HEK293 (cell line): ENCODE data around the gene TSPAN14.

ENCODE experiments used
- CTCF ChIA-PET: fragments of 350-600 bp; formaldehyde crosslinking; extraction: SDS; loops from one replicate; lab custom pipeline; 2021; ENCODE audit warnings: antibody characterized with exemption; lab: Yijun Ruan, JAX
- POLR2A ChIA-PET: fragments of 300-600 bp; formaldehyde crosslinking; extraction: SDS; loops from one replicate; lab custom pipeline; 2020; ENCODE audit warnings: antibody characterized with exemption, inconsistent platforms; lab: Yijun Ruan, JAX
- H3K27ac ChIP-seq: fragments of 200-500 bp; sonication (Bioruptor generic); 2 replicates; pipeline ENCODE4 v1.5.1; 2014; ENCODE audit warnings: low read depth, low read length, control low read depth, inconsistent platforms; ENCODE audit errors: extremely low read depth
- H3K36me3 ChIP-seq, 2 experiments: fragments of 200-500 bp in 1 of 2; sonication (Bioruptor generic) in 1 of 2; 1 replicate in 1 of 2; 2 replicates in 1 of 2; pipeline ENCODE4 v1.5.1; 2014 to 2017; ENCODE audit warnings: inconsistent platforms in 2 of 2, low read length in 2 of 2; ENCODE audit not compliant: control insufficient read depth in 2 of 2, insufficient read depth in 1 of 2
- H3K4me1 ChIP-seq: fragments of 200-500 bp; sonication (Bioruptor generic); 2 replicates; pipeline ENCODE4 v1.5.1; 2014; ENCODE audit warnings: mild to moderate bottlenecking, low read length, inconsistent platforms; ENCODE audit not compliant: control insufficient read depth, insufficient read depth
- H3K4me3 ChIP-seq: 2 replicates; pipeline ENCODE4 v1.5.1; 2011; ENCODE audit warnings: low read depth, mild to moderate bottlenecking, control low read depth, low read length, moderate library complexity
- H3K9me3 ChIP-seq: fragments of 200-500 bp; sonication (Bioruptor generic); 2 replicates; pipeline ENCODE4 v1.5.1; 2014; ENCODE audit warnings: low read depth, low read length, inconsistent platforms; ENCODE audit not compliant: control insufficient read depth, insufficient read depth
- BCL11A ChIP-seq: fragments of 450-650 bp; formaldehyde crosslinking; IDR thresholded peaks from 2 replicates; pipeline ENCODE4 v1.5.1; 2016; ENCODE audit warnings: low read depth, missing biosample characterization, missing genetic modification characterization
- GLIS1 ChIP-seq: fragments of 450-650 bp; formaldehyde crosslinking; IDR thresholded peaks from 2 replicates; pipeline ENCODE4 v1.5.1; 2016; ENCODE audit warnings: missing biosample characterization, missing genetic modification characterization
- KLF16 ChIP-seq: fragments of 450-650 bp; formaldehyde crosslinking; IDR thresholded peaks from 2 replicates; pipeline ENCODE4 v1.5.1; 2017; ENCODE audit warnings: missing biosample characterization, missing genetic modification characterization
- KLF9 ChIP-seq: fragments of 450-650 bp; formaldehyde crosslinking; IDR thresholded peaks from 2 replicates; pipeline ENCODE4 v1.5.1; 2016; ENCODE audit warnings: missing biosample characterization, missing genetic modification characterization, low read depth
- SP2 ChIP-seq: fragments of 450-650 bp; formaldehyde crosslinking; IDR thresholded peaks from 2 replicates; pipeline ENCODE4 v1.5.1; 2016; ENCODE audit warnings: missing biosample characterization, missing genetic modification characterization
- WT1 ChIP-seq: fragments of 450-650 bp; formaldehyde crosslinking; IDR thresholded peaks from 2 replicates; pipeline ENCODE4 v1.5.1; 2016; ENCODE audit warnings: missing biosample characterization, missing genetic modification characterization
- ZFHX2 ChIP-seq: fragments of 450-650 bp; formaldehyde crosslinking; conservative IDR thresholded peaks from 2 replicates; pipeline ENCODE4 v1.5.1; 2016; ENCODE audit warnings: missing biosample characterization, missing genetic modification characterization
- ZNF202 ChIP-seq: fragments of 450-650 bp; formaldehyde crosslinking; IDR thresholded peaks from 2 replicates; pipeline ENCODE4 v1.5.1; 2016; ENCODE audit warnings: missing biosample characterization, missing genetic modification characterization, borderline replicate concordance
- ZNF239 ChIP-seq: fragments of 450-650 bp; formaldehyde crosslinking; IDR thresholded peaks from 2 replicates; pipeline ENCODE4 v1.5.1; 2016; ENCODE audit warnings: missing biosample characterization, missing genetic modification characterization
- ZNF302 ChIP-seq: fragments of 450-650 bp; formaldehyde crosslinking; IDR thresholded peaks from 2 replicates; pipeline ENCODE4 v1.5.1; 2016; ENCODE audit warnings: missing biosample characterization, missing genetic modification characterization, low read depth
- ZNF341 ChIP-seq: fragments of 450-650 bp; formaldehyde crosslinking; IDR thresholded peaks from 2 replicates; pipeline ENCODE4; 2016; ENCODE audit warnings: low read depth, missing biosample characterization, missing genetic modification characterization
- ZNF350 ChIP-seq: fragments of 450-650 bp; formaldehyde crosslinking; IDR thresholded peaks from 2 replicates; pipeline ENCODE4 v1.5.0; 2017; ENCODE audit warnings: missing biosample characterization, mild to moderate bottlenecking, missing genetic modification characterization
- ZNF48 ChIP-seq: fragments of 450-650 bp; formaldehyde crosslinking; IDR thresholded peaks from 2 replicates; pipeline ENCODE4 v1.5.1; 2016; ENCODE audit warnings: missing biosample characterization, missing genetic modification characterization
- ZNF510 ChIP-seq: fragments of 450-650 bp; formaldehyde crosslinking; IDR thresholded peaks from 2 replicates; pipeline ENCODE4 v1.5.1; 2018; ENCODE audit warnings: mild to moderate bottlenecking, missing genetic modification characterization, missing biosample characterization; ENCODE audit not compliant: insufficient replicate concordance
- ZNF530 ChIP-seq: fragments of 450-650 bp; formaldehyde crosslinking; IDR thresholded peaks from 2 replicates; pipeline ENCODE4 v1.5.1; 2016; ENCODE audit warnings: low read depth, missing biosample characterization, missing genetic modification characterization
- ZNF548 ChIP-seq: fragments of 450-650 bp; formaldehyde crosslinking; IDR thresholded peaks from 2 replicates; pipeline ENCODE4 v1.5.1; 2016; ENCODE audit warnings: missing biosample characterization, missing genetic modification characterization
- ZNF561 ChIP-seq: fragments of 450-650 bp; IDR thresholded peaks from 2 replicates; pipeline ENCODE4 v1.5.1; 2018; ENCODE audit warnings: missing biosample characterization, missing genetic modification characterization, borderline replicate concordance
- ZNF596 ChIP-seq: fragments of 450-650 bp; IDR thresholded peaks from 2 replicates; pipeline ENCODE4 v1.5.0; 2018; ENCODE audit warnings: missing biosample characterization, mild to moderate bottlenecking, missing genetic modification characterization, moderate library complexity
- ZNF664 ChIP-seq: fragments of 450-650 bp; formaldehyde crosslinking; IDR thresholded peaks from 2 replicates; pipeline ENCODE4 v1.5.1; 2016; ENCODE audit warnings: missing biosample characterization, missing genetic modification characterization
- ZNF707 ChIP-seq: fragments of 450-650 bp; formaldehyde crosslinking; IDR thresholded peaks from 2 replicates; pipeline ENCODE4 v1.5.1; 2016; ENCODE audit warnings: missing biosample characterization, missing genetic modification characterization
- ZNF777 ChIP-seq: fragments of 450-650 bp; formaldehyde crosslinking; IDR thresholded peaks from 2 replicates; pipeline ENCODE4 v1.5.1; 2017; ENCODE audit warnings: missing biosample characterization, missing genetic modification characterization, borderline replicate concordance
- ZNF792 ChIP-seq: fragments of 450-650 bp; formaldehyde crosslinking; IDR thresholded peaks from 2 replicates; pipeline ENCODE4 v1.5.1; 2016; ENCODE audit warnings: missing biosample characterization, missing genetic modification characterization
- ZNF830 ChIP-seq: fragments of 450-650 bp; IDR thresholded peaks from 2 replicates; pipeline ENCODE4 v1.5.0; 2018; ENCODE audit warnings: missing biosample characterization, missing genetic modification characterization, low read depth, mild to moderate bottlenecking, moderate library complexity
- ZNF837 ChIP-seq: fragments of 450-650 bp; formaldehyde crosslinking; IDR thresholded peaks from 2 replicates; pipeline ENCODE4 v1.5.1; 2016; ENCODE audit warnings: missing biosample characterization, missing genetic modification characterization
- ZSCAN16 ChIP-seq: fragments of 450-650 bp; formaldehyde crosslinking; IDR thresholded peaks from 2 replicates; pipeline ENCODE4 v1.5.1; 2016; ENCODE audit warnings: missing biosample characterization, missing genetic modification characterization
- TF ChIP-seq, protein P1 (sequence below): fragments of 450-650 bp; IDR thresholded peaks from 2 replicates; pipeline ENCODE4 v1.5.1; 2018; ENCODE audit warnings: missing biosample characterization, mild to moderate bottlenecking, missing genetic modification characterization
- TF ChIP-seq, protein P2 (sequence below): fragments of 450-650 bp; formaldehyde crosslinking; IDR thresholded peaks from 2 replicates; pipeline ENCODE4 v1.5.1; 2016; ENCODE audit warnings: missing biosample characterization, missing genetic modification characterization
- TF ChIP-seq, protein P3 (sequence below): fragments of 450-650 bp; formaldehyde crosslinking; IDR thresholded peaks from 2 replicates; pipeline ENCODE4 v1.5.1; 2016; ENCODE audit warnings: missing biosample characterization, missing genetic modification characterization

TSPAN14 gene

DNA sequence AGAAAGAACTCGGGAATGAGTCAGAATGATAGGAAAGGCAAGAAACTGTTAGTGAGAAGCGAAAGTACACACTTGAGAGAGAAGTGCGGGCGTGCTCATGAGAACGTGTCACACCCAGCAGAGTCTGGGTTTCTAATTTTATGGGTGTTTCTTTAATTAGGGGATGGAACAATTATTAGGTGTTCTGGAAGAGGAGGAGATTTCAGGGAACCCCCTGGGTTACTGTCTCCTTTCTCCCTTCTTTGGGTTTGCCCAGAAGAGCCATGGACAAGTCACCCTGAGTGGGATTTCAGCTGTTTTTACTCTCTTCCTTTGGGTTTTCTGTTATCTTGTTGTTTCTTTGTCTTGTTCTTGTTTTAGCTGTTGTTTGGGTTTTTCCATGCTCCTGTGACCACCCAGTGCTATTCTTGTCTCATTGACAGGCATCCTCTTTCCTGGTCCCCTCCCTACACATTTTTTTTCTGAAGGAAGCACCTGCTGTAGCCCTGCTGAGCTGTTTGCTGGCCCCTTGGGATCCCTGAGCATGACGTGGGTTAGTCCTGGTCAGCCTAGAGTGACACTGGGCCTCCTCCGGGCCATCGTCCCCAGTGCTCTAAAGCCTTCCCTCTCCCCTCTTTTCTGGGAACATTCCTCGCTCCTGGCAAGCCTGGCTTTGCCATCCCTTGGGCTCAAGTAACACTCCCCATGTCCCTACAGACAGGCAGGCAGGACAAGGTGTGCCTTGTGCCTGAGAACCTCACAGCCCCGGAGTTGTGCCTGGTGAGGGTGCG lies 87.1 kb downstream of the TSPAN14 start:
- Histone ChIP-seq H3K4me3 (no peak overlapping the region), H3K9me3 (no peaks in the 10 kb centered on the region), H3K4me1 (no peaks in the 10 kb centered on the region), H3K27ac (no peak overlapping the region), H3K36me3 (no peaks in the 10 kb centered on the region)
- TF ChIP-seq, protein P1, sequence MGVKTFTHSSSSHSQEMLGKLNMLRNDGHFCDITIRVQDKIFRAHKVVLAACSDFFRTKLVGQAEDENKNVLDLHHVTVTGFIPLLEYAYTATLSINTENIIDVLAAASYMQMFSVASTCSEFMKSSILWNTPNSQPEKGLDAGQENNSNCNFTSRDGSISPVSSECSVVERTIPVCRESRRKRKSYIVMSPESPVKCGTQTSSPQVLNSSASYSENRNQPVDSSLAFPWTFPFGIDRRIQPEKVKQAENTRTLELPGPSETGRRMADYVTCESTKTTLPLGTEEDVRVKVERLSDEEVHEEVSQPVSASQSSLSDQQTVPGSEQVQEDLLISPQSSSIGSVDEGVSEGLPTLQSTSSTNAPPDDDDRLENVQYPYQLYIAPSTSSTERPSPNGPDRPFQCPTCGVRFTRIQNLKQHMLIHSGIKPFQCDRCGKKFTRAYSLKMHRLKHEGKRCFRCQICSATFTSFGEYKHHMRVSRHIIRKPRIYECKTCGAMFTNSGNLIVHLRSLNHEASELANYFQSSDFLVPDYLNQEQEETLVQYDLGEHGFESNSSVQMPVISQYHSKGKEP (tag by site-specific recombination) = no peak
- TF ChIP-seq ZNF302 (tag by site-specific recombination) (no peak), SP2 (no peak), ZFHX2 (tag by site-specific recombination) (no peak), ZNF777 (tag by site-specific recombination) (no peak), ZNF792 (tag by site-specific recombination) (no peak), ZNF548 (no peak), ZNF202 (tag by site-specific recombination) (no peak), GLIS1 (tag by site-specific recombination) (no peak), ZNF830 (tag by site-specific recombination) (no peak), ZNF510 (no peak), KLF9 (tag by site-specific recombination) (no peak), ZSCAN16 (tag by site-specific recombination) (no peak), ZNF664 (tag by site-specific recombination) (no peak), ZNF350 (tag by site-specific recombination) (no peak), BCL11A (tag by site-specific recombination) (no peak)
- TF ChIP-seq, protein P2, sequence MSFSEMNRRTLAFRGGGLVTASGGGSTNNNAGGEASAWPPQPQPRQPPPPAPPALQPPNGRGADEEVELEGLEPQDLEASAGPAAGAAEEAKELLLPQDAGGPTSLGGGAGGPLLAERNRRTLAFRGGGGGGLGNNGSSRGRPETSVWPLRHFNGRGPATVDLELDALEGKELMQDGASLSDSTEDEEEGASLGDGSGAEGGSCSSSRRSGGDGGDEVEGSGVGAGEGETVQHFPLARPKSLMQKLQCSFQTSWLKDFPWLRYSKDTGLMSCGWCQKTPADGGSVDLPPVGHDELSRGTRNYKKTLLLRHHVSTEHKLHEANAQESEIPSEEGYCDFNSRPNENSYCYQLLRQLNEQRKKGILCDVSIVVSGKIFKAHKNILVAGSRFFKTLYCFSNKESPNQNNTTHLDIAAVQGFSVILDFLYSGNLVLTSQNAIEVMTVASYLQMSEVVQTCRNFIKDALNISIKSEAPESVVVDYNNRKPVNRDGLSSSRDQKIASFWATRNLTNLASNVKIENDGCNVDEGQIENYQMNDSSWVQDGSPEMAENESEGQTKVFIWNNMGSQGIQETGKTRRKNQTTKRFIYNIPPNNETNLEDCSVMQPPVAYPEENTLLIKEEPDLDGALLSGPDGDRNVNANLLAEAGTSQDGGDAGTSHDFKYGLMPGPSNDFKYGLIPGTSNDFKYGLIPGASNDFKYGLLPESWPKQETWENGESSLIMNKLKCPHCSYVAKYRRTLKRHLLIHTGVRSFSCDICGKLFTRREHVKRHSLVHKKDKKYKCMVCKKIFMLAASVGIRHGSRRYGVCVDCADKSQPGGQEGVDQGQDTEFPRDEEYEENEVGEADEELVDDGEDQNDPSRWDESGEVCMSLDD = no peak
- CTCF ChIA-PET = interaction anchor here (0.6 to 0.9 kb wide), 2 partner anchors 58 to 638 kb away, joined by 3 read pairs; no protein-coding TSS in a partner anchor
- POLR2A ChIA-PET = no interaction called here

DNA sequence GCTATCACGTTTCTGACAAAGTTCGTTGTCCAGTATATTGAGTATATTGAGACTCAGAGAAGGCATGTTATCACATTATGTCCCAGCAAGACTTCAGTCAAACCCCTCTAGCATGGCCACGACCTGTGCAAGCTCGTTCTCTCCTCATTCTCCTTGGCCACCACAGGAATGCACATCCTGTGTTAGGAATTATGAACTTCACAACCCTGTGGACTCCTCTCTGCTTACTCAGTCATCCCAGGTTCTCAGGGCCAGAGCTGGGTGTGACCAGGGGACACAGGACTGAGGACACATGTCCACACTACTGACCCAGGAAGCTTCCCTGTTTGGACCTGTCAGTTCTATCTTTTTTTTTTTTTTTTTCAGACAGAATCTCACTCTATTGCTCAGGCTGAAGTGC lies 87.9 kb downstream of the TSPAN14 start:
- POLR2A ChIA-PET = no interaction called here
- CTCF ChIA-PET = interaction anchor here (0.6 to 1.0 kb wide), 3 partner anchors 36 to 638 kb away, joined by 3 to 6 read pairs (median 4); no protein-coding TSS in a partner anchor
- H3K4me3 ChIP-seq = no peak overlapping the region
- H3K27ac ChIP-seq = no peak overlapping the region
- no peaks in the 10 kb centered on the region for H3K4me1 ChIP-seq
- H3K9me3 ChIP-seq = no peaks in the 10 kb centered on the region
- H3K36me3 ChIP-seq = no peaks in the 10 kb centered on the region
- no peak for TF ChIP-seq ZNF530 (tag by site-specific recombination)
- no peak for TF ChIP-seq ZNF596 (tag by site-specific recombination)
- no peak for TF ChIP-seq ZNF561
- no peak for TF ChIP-seq ZNF341
- TF ChIP-seq ZNF837 (tag by site-specific recombination) = no peak
- no peak for TF ChIP-seq ZNF48
- no peak for TF ChIP-seq KLF16 (tag by site-specific recombination)
- TF ChIP-seq, protein P3, sequence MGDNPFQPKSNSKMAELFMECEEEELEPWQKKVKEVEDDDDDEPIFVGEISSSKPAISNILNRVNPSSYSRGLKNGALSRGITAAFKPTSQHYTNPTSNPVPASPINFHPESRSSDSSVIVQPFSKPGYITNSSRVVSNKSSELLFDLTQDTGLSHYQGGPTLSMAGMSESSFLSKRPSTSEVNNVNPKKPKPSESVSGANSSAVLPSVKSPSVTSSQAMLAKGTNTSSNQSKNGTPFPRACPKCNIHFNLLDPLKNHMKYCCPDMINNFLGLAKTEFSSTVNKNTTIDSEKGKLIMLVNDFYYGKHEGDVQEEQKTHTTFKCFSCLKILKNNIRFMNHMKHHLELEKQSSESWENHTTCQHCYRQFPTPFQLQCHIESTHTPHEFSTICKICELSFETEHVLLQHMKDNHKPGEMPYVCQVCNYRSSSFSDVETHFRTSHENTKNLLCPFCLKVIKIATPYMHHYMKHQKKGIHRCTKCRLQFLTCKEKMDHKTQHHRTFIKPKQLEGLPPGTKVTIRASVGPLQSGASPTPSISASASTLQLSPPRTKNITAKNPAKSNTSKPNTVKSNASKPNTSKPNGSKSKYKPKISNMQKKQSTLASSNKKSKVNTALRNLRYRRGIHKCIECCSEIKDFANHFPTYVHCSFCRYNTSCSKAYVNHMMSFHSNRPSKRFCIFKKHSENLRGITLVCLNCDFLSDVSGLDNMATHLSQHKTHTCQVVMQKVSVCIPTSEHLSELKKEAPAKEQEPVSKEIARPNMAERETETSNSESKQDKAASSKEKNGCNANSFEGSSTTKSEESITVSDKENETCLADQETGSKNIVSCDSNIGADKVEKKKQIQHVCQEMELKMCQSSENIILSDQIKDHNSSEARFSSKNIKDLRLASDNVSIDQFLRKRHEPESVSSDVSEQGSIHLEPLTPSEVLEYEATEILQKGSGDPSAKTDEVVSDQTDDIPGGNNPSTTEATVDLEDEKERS = no peak
- no peak for TF ChIP-seq ZNF239 (tag by site-specific recombination)
- TF ChIP-seq WT1 (tag by site-specific recombination) = no peak
- no peak for TF ChIP-seq ZNF707
